ENCODE data around the gene FKBP11.

DNA sequence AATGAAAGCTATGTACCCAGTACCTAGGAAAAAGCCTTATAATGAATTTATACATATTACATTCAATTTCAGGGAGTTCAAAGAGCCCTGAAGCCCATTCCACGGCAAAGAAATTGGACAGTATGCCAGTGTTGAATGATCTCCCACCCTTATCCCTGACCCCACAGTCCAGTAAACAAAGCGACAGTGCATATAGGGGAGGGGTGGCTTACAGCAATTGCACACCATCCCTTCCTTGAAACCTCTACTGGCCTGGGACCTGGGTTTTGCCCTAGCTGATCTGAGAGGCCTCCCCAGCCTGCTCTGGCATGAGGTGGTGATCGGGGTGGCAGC, 42.4 kb downstream of the FKBP11 start:
- TF ChIP-seq, protein P1, sequence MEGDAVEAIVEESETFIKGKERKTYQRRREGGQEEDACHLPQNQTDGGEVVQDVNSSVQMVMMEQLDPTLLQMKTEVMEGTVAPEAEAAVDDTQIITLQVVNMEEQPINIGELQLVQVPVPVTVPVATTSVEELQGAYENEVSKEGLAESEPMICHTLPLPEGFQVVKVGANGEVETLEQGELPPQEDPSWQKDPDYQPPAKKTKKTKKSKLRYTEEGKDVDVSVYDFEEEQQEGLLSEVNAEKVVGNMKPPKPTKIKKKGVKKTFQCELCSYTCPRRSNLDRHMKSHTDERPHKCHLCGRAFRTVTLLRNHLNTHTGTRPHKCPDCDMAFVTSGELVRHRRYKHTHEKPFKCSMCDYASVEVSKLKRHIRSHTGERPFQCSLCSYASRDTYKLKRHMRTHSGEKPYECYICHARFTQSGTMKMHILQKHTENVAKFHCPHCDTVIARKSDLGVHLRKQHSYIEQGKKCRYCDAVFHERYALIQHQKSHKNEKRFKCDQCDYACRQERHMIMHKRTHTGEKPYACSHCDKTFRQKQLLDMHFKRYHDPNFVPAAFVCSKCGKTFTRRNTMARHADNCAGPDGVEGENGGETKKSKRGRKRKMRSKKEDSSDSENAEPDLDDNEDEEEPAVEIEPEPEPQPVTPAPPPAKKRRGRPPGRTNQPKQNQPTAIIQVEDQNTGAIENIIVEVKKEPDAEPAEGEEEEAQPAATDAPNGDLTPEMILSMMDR (IDR thresholded peaks at IDR 0.05): no peak
- TF ChIP-seq POLR2A (IDR thresholded peaks at IDR 0.05): no peak
